Neural progenitor cell (in vitro differentiated cells): ENCODE data around the gene SURF2. TPM values are rescaled to one million over a fixed set of nuclear protein-coding genes. Genes with fewer than 3 reads are reported as not detected.

Experiments used
- DNase-seq: peaks from one replicate; pipeline ENCODE4 v3.0.0-alpha.2; 2016; ENCODE audit warnings: low spot score
- H2AFZ ChIP-seq: fragments of 200-600 bp; sonication (generic); replicated peaks from 2 replicates; pipeline ENCODE4 v1.6.1; 2016; ENCODE audit warnings: antibody characterized with exemption
- H3F3A ChIP-seq: fragments of 200-600 bp; sonication (generic); 2 replicates; pipeline ENCODE4 v1.6.1; 2016; ENCODE audit warnings: antibody characterized with exemption, low read depth
- H3K27ac ChIP-seq: fragments of 200-600 bp; sonication (generic); 2 replicates; pipeline ENCODE4 v1.5.1; 2016; ENCODE audit warnings: mild to moderate bottlenecking
- H3K27me3 ChIP-seq: fragments of 200-600 bp; sonication (generic); 2 replicates; pipeline ENCODE4 v1.6.1; 2016; ENCODE audit warnings: mild to moderate bottlenecking, moderate library complexity
- H3K36me3 ChIP-seq: fragments of 200-600 bp; sonication (generic); 2 replicates; pipeline ENCODE4 v1.5.1; 2016
- H3K4me1 ChIP-seq: fragments of 200-600 bp; sonication (generic); 2 replicates; pipeline ENCODE4 v1.6.1; 2016; ENCODE audit warnings: mixed run types
- H3K4me2 ChIP-seq: fragments of 200-600 bp; sonication (generic); 2 replicates; pipeline ENCODE4 v1.6.1; 2016
- H3K4me3 ChIP-seq: fragments of 200-600 bp; sonication (generic); 2 replicates; pipeline ENCODE4 v1.5.1; 2016
- H3K79me2 ChIP-seq: fragments of 200-600 bp; sonication (generic); 2 replicates; pipeline ENCODE4 v1.6.1; 2016; ENCODE audit warnings: low read depth
- H3K9ac ChIP-seq: fragments of 200-600 bp; sonication (generic); 2 replicates; pipeline ENCODE4 v1.6.1; 2016
- H3K9me3 ChIP-seq: fragments of 200-600 bp; sonication (generic); 2 replicates; pipeline ENCODE4 v1.5.1; 2016; ENCODE audit warnings: low read depth
- H4K20me1 ChIP-seq: fragments of 200-600 bp; sonication (generic); 2 replicates; pipeline ENCODE4 v1.6.1; 2016; ENCODE audit warnings: low read depth
- H3K27ac Mint-ChIP-seq: 3 replicates; pipeline ENCODE4 v1.8.0; 2021; ENCODE audit warnings: mixed read lengths
- H3K27me3 Mint-ChIP-seq: 2 replicates; pipeline ENCODE4 v1.8.0; 2022; ENCODE audit warnings: low read depth, mild to moderate bottlenecking, inconsistent platforms, moderate library complexity, mixed read lengths; ENCODE audit not compliant: insufficient read depth
- H3K36me3 Mint-ChIP-seq: 3 replicates; pipeline ENCODE4 v1.8.0; 2021; ENCODE audit warnings: mixed read lengths
- H3K4me1 Mint-ChIP-seq: 3 replicates; pipeline ENCODE4 v1.8.0; 2021; ENCODE audit warnings: mixed read lengths
- H3K4me3 Mint-ChIP-seq: 3 replicates; pipeline ENCODE4 v1.8.0; 2021; ENCODE audit warnings: mild to moderate bottlenecking, moderate library complexity, mixed read lengths
- H3K9me3 Mint-ChIP-seq: 3 replicates; pipeline ENCODE4 v1.8.0; 2020; ENCODE audit warnings: mixed read lengths
- CTCF ChIP-seq: fragments of 200-600 bp; sonication (generic); IDR thresholded peaks from 2 replicates; pipeline ENCODE4 v1.5.1; 2017; ENCODE audit warnings: antibody characterized with exemption, mild to moderate bottlenecking
- EZH2 ChIP-seq: fragments of 200-600 bp; sonication (generic); IDR thresholded peaks from 2 replicates; pipeline ENCODE4 v1.6.1; 2017; ENCODE audit warnings: antibody characterized with exemption, mild to moderate bottlenecking, moderate library complexity
- EZH2phosphoT487 ChIP-seq: fragments of 200-600 bp; sonication (generic); IDR thresholded peaks from 2 replicates; pipeline ENCODE4 v1.6.1; 2017; ENCODE audit warnings: antibody characterized with exemption
- total RNA-seq: library from RNA; depleted of rRNA; stranded (reverse); fragments of >200 nt; gene quantifications from 2 replicates; pipeline ENCODE4 v1.2.3, GENCODE V29; 2015; ENCODE audit warnings: low replicate concordance

SURF2 gene
- total RNA-seq, 1 donor from 2014 or later: 16.0 TPM

- H3K36me3 ChIP-seq: peaks cover 2% of the 10 kb centered on the region
These were observed 12.3 kb upstream of the SURF2 start for GRCh38 chr9:133344071-133344470.

GRCh38 chr9:133344979-133345378 lies 11.4 kb upstream of the SURF2 start:
- Histone ChIP-seq H3K4me1 (peaks cover 13% of the 10 kb centered on the region), H3K4me2 (no peak overlapping the region), H3K4me3 (no peak overlapping the region), H3K79me2 (peaks cover 47% of the 10 kb centered on the region), H3F3A (peaks cover 25% of the 10 kb centered on the region), H3K27ac (no peak overlapping the region), H2AFZ (no peak overlapping the region), H4K20me1 (peaks cover 45% of the 10 kb centered on the region), H3K27me3 (no peaks in the 10 kb centered on the region), H3K9me3 (no peaks in the 10 kb centered on the region), H3K36me3 (peaks cover 10% of the 10 kb centered on the region), H3K9ac (no peak overlapping the region)
- no peak for TF ChIP-seq CTCF
- Mint-ChIP-seq H3K9me3 (no peaks in the 10 kb centered on the region), H3K36me3 (peaks cover 24% of the 10 kb centered on the region), H3K27me3 (peaks cover 15% of the 10 kb centered on the region), H3K4me1 (peaks cover 22% of the 10 kb centered on the region), H3K27ac (no peak overlapping the region), H3K4me3 (peak overlapping the region; percentile 48)
- no peak for DNase-seq

More at GRCh38 chr9:133344071-133344470, 12.3 kb upstream of the SURF2 start:
- Histone ChIP-seq H3K79me2 (peaks cover 38% of the 10 kb centered on the region), H3K9ac (no peak overlapping the region), H4K20me1 (peaks cover 36% of the 10 kb centered on the region), H3K4me3 (no peak overlapping the region), H3K9me3 (no peaks in the 10 kb centered on the region), H3K4me2 (no peak overlapping the region), H3K27ac (no peak overlapping the region), H3F3A (peaks cover 19% of the 10 kb centered on the region), H3K4me1 (peaks cover 5% of the 10 kb centered on the region), H2AFZ (no peak overlapping the region), H3K27me3 (no peaks in the 10 kb centered on the region)
- no peak for DNase-seq
- H3K27ac Mint-ChIP-seq: no peak overlapping the region
- H3K9me3 Mint-ChIP-seq: no peaks in the 10 kb centered on the region
- H3K4me1 Mint-ChIP-seq: peaks cover 18% of the 10 kb centered on the region
- peak overlapping the region; percentile 41 for H3K4me3 Mint-ChIP-seq
- TF ChIP-seq EZH2phosphoT487 (no peak), CTCF (no peak), EZH2 (no peak)
- H3K27me3 Mint-ChIP-seq: peaks cover 13% of the 10 kb centered on the region
- H3K36me3 Mint-ChIP-seq: peaks cover 24% of the 10 kb centered on the region

GRCh38 chr9:133345596-133345995 lies 10.8 kb upstream of the SURF2 start:
- no peak overlapping the region for H3K4me3 ChIP-seq
- Mint-ChIP-seq H3K4me3 (peak overlapping the region; percentile 98), H3K4me1 (peaks cover 25% of the 10 kb centered on the region), H3K27ac (no peak overlapping the region), H3K9me3 (no peaks in the 10 kb centered on the region), H3K27me3 (peaks cover 17% of the 10 kb centered on the region), H3K36me3 (peaks cover 26% of the 10 kb centered on the region)
- H2AFZ ChIP-seq: no peak overlapping the region
- no peak overlapping the region for H3K9ac ChIP-seq
- no peak overlapping the region for H3K4me2 ChIP-seq
- peaks cover 53% of the 10 kb centered on the region for H3K79me2 ChIP-seq
- no peak for DNase-seq
- peaks cover 15% of the 10 kb centered on the region for H3K4me1 ChIP-seq
- no peak overlapping the region for H3K27ac ChIP-seq
- H3K9me3 ChIP-seq: no peaks in the 10 kb centered on the region
- H3F3A ChIP-seq: peaks cover 31% of the 10 kb centered on the region
- H3K36me3 ChIP-seq: peaks cover 16% of the 10 kb centered on the region
- TF ChIP-seq EZH2phosphoT487 (no peak), EZH2 (no peak), CTCF (no peak)
- peaks cover 50% of the 10 kb centered on the region for H4K20me1 ChIP-seq
- no peaks in the 10 kb centered on the region for H3K27me3 ChIP-seq
